OCI-LY3 (cell line): Measurements from ENCODE around the gene FSTL4.

Experiments
- EZH2phosphoT487 ChIP-seq: fragments of 200-600 bp; shearing (Covaris generic); IDR thresholded peaks from 2 replicates; pipeline ENCODE4 v1.6.1; 2018; ENCODE audit warnings: antibody characterized with exemption, mixed run types, low read depth
- TF ChIP-seq, protein P1 (sequence below): fragments of 200-600, 300-600 bp; sonication (generic); IDR thresholded peaks from 2 replicates; pipeline ENCODE4 v1.5.1; 2014; ENCODE audit warnings: antibody characterized with exemption, low read length, low read depth

DNA sequence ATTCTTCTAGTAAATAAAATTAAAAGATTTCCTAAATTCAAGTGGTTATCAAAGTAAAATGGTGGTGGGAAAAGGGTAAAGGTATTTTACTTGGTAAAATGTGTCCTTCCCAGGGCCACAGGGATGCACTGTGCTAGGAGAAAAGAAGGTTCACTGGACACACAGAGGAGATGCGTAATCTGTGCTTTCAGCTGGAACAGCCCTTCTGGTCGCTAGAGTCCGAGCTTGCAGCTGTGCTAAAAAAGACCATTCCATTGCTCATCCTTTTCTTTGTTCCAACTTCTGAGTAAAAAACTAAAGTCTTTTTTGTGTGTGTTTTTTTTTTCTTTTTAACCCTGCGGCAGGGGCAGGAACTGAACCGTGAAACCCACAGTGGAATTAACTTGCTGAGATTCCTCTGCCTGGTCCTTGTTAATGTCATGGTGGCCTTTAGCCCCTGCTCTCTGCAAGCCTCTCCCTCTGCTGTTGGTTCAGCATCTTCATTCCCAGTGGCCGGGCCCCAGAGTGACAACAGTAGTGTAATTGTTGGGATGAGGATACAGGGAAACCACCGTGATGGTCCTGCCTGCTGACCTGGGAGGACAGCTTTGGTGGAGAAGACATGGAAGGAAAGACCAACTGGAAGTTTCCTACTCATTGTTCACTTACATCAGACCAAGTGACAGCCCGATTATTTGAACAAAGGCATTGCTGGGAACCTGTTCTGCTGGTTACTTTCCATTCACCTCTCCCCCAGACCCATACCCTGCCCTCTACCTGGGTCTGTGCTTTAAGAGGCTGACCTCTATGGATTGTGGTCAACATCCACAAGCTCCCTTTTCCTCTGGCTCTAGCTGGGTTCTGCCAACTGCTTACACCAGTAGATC lies 31.9 kb upstream of the FSTL4 start:
- TF ChIP-seq, protein P1, sequence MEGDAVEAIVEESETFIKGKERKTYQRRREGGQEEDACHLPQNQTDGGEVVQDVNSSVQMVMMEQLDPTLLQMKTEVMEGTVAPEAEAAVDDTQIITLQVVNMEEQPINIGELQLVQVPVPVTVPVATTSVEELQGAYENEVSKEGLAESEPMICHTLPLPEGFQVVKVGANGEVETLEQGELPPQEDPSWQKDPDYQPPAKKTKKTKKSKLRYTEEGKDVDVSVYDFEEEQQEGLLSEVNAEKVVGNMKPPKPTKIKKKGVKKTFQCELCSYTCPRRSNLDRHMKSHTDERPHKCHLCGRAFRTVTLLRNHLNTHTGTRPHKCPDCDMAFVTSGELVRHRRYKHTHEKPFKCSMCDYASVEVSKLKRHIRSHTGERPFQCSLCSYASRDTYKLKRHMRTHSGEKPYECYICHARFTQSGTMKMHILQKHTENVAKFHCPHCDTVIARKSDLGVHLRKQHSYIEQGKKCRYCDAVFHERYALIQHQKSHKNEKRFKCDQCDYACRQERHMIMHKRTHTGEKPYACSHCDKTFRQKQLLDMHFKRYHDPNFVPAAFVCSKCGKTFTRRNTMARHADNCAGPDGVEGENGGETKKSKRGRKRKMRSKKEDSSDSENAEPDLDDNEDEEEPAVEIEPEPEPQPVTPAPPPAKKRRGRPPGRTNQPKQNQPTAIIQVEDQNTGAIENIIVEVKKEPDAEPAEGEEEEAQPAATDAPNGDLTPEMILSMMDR = no peak
- TF ChIP-seq EZH2phosphoT487 = no peak
